ENCODE results near the gene EHD2. TPM values are rescaled to one million over a fixed set of nuclear protein-coding genes. Genes with fewer than 3 reads are reported as not detected.

Gene EHD2
- total RNA-seq, 1 experiment from 2014 or later: 13.3 TPM

- peaks cover 13% of the 10 kb centered on the region for H3K36me3 Mint-ChIP-seq (ENCODE audit: insufficient read depth, unreplicated experiment)
- no peaks in the 10 kb centered on the region for H3K9me3 Mint-ChIP-seq (ENCODE audit: unreplicated experiment)
- Histone ChIP-seq H3K4me1 (peaks cover 8% of the 10 kb centered on the region), H3K36me3 (ENCODE audit: control insufficient read depth, insufficient read depth, low read length) (no peaks in the 10 kb centered on the region), H3K27me3 (replicated peaks; ENCODE audit: control insufficient read depth, insufficient read depth, low read length) (no peaks in the 10 kb centered on the region), H3K4me3 (ENCODE audit: low read depth, low read length) (no peak overlapping the region), H3K9me3 (no peaks in the 10 kb centered on the region)
- no peak overlapping the region for H3K4me3 Mint-ChIP-seq (ENCODE audit: unreplicated experiment)
- H3K27ac Mint-ChIP-seq (ENCODE audit: unreplicated experiment): no peak overlapping the region
- H3K4me1 Mint-ChIP-seq (ENCODE audit: low read depth, unreplicated experiment): peaks cover 6% of the 10 kb centered on the region
- BruUV-seq (replicated peaks): no TSS peak
- DNase-seq: no peak
- intact Hi-C loops (cut with micrococcal nuclease; ENCODE audit: unreplicated experiment): no loop called here
- ChIA-PET CTCF (interaction anchor here (1.0 kb wide), 2 partner anchors 8 to 293 kb away, joined by 3 to 4 read pairs; partner anchors contain the start of gene EHD2), POLR2A (no interaction called here)
- no peak for TF ChIP-seq CTCF (IDR thresholded peaks at IDR 0.05; ENCODE audit: insufficient read depth in 1 of 2, low read depth in 1 of 2, low read length in 1 of 2, severe bottlenecking in 1 of 2, unreplicated experiment in 1 of 2)
- no peaks in the 10 kb centered on the region for H3K27me3 Mint-ChIP-seq (ENCODE audit: insufficient read depth, unreplicated experiment)
Measured at GRCh38 chr19:47720669-47721422, 7.6 kb downstream of the EHD2 start.

GRCh38 chr19:47723581-47723940, 10.3 kb downstream of the EHD2 start:
- H3K4me1 Mint-ChIP-seq (ENCODE audit: low read depth, unreplicated experiment): peaks cover 22% of the 10 kb centered on the region
- no peaks in the 10 kb centered on the region for H3K27me3 Mint-ChIP-seq (ENCODE audit: insufficient read depth, unreplicated experiment)
- no peak for TF ChIP-seq CTCF (IDR thresholded peaks at IDR 0.05; ENCODE audit: insufficient read depth in 1 of 2, low read depth in 1 of 2, low read length in 1 of 2, severe bottlenecking in 1 of 2, unreplicated experiment in 1 of 2)
- peak; percentile 71 to 80 for DNase-seq
- ChIA-PET CTCF (interaction anchor here (0.8 to 2.1 kb wide), 6 partner anchors 10 to 295 kb away, joined by 3 to 14 read pairs (median 5); partner anchors contain the start of gene EHD2), POLR2A (interaction anchor here (0.6 to 1.1 kb wide), 3 partner anchors 11 to 238 kb away, joined by 3 to 5 read pairs (median 5); partner anchors contain the start of gene NOP53)
- H3K36me3 Mint-ChIP-seq (ENCODE audit: insufficient read depth, unreplicated experiment): peaks cover 18% of the 10 kb centered on the region
- Histone ChIP-seq H3K4me3 (ENCODE audit: low read depth, low read length) (no peak overlapping the region), H3K9me3 (no peaks in the 10 kb centered on the region), H3K27me3 (replicated peaks; ENCODE audit: control insufficient read depth, insufficient read depth, low read length) (no peaks in the 10 kb centered on the region), H3K36me3 (ENCODE audit: control insufficient read depth, insufficient read depth, low read length) (no peaks in the 10 kb centered on the region), H3K4me1 (peaks cover 13% of the 10 kb centered on the region)
- intact Hi-C loops (cut with micrococcal nuclease; ENCODE audit: unreplicated experiment): no loop called here
- BruUV-seq (replicated peaks): no TSS peak
- H3K27ac Mint-ChIP-seq (ENCODE audit: unreplicated experiment): no peak overlapping the region
- H3K4me3 Mint-ChIP-seq (ENCODE audit: unreplicated experiment): peak overlapping the region; percentile 56
- H3K9me3 Mint-ChIP-seq (ENCODE audit: unreplicated experiment): no peaks in the 10 kb centered on the region

- ChIA-PET POLR2A (no interaction called here), CTCF (interaction anchor here (1.7 kb wide), 1 partner anchor 13 kb away, joined by 6 read pairs; no protein-coding TSS in a partner anchor)
- no peaks in the 10 kb centered on the region for H3K9me3 ChIP-seq
- peaks cover 31% of the 10 kb centered on the region for H3K36me3 Mint-ChIP-seq (ENCODE audit: insufficient read depth, unreplicated experiment)
- no peak for TF ChIP-seq CTCF (IDR thresholded peaks at IDR 0.05; ENCODE audit: insufficient read depth in 1 of 2, low read depth in 1 of 2, low read length in 1 of 2, severe bottlenecking in 1 of 2, unreplicated experiment in 1 of 2)
- no peak for DNase-seq
- no peak overlapping the region for H3K4me3 ChIP-seq (ENCODE audit: low read depth, low read length)
- H3K9me3 Mint-ChIP-seq (ENCODE audit: unreplicated experiment): no peaks in the 10 kb centered on the region
- H3K27ac Mint-ChIP-seq (ENCODE audit: unreplicated experiment): peak overlapping the region; percentile 19
- H3K4me3 Mint-ChIP-seq (ENCODE audit: unreplicated experiment): no peak overlapping the region
- H3K36me3 ChIP-seq (ENCODE audit: control insufficient read depth, insufficient read depth, low read length): no peaks in the 10 kb centered on the region
- peaks cover 26% of the 10 kb centered on the region for H3K4me1 Mint-ChIP-seq (ENCODE audit: low read depth, unreplicated experiment)
- no TSS peak for BruUV-seq (replicated peaks)
- no peaks in the 10 kb centered on the region for H3K27me3 ChIP-seq (replicated peaks; ENCODE audit: control insufficient read depth, insufficient read depth, low read length)
- intact Hi-C loops (cut with micrococcal nuclease; ENCODE audit: unreplicated experiment): no loop called here
- no peaks in the 10 kb centered on the region for H3K27me3 Mint-ChIP-seq (ENCODE audit: insufficient read depth, unreplicated experiment)
- H3K4me1 ChIP-seq: peaks cover 16% of the 10 kb centered on the region
Measured at GRCh38 chr19:47725759-47726401, 12.7 kb downstream of the EHD2 start.
